Osteocyte (in vitro differentiated cells): ENCODE measurements around the gene TBC1D1. TPM values are rescaled to one million over a fixed set of nuclear protein-coding genes. Genes with fewer than 3 reads are reported as not detected.
A peak's percentile ranks its signal among the peaks of the same experiment; 100 is the strongest.

Experiments
- DNase-seq: peaks from one replicate; pipeline ENCODE4 v3.0.0; 2021; ENCODE audit warnings: mixed read lengths; ENCODE audit not compliant: unreplicated experiment; ENCODE audit errors: extremely low spot score
- H3K27ac Mint-ChIP-seq: one replicate; pipeline ENCODE4 v1.8.0; 2021; ENCODE audit warnings: mild to moderate bottlenecking, mixed read lengths; ENCODE audit not compliant: unreplicated experiment
- H3K27me3 Mint-ChIP-seq: one replicate; pipeline ENCODE4 v1.8.0; 2021; ENCODE audit warnings: mixed read lengths; ENCODE audit not compliant: unreplicated experiment
- H3K36me3 Mint-ChIP-seq: one replicate; pipeline ENCODE4 v1.8.0; 2021; ENCODE audit warnings: mixed read lengths; ENCODE audit not compliant: unreplicated experiment
- H3K4me1 Mint-ChIP-seq: one replicate; pipeline ENCODE4 v1.8.0; 2021; ENCODE audit warnings: mixed read lengths; ENCODE audit not compliant: unreplicated experiment
- H3K4me3 Mint-ChIP-seq: one replicate; pipeline ENCODE4 v1.8.0; 2021; ENCODE audit warnings: mild to moderate bottlenecking, moderate library complexity, mixed read lengths; ENCODE audit not compliant: unreplicated experiment
- H3K9me3 Mint-ChIP-seq: one replicate; pipeline ENCODE4 v1.8.0; 2021; ENCODE audit warnings: mixed read lengths; ENCODE audit not compliant: unreplicated experiment
- CTCF ChIP-seq: fragments of 200-600 bp; sonication (generic); IDR thresholded peaks from 2 replicates; pipeline ENCODE4 v1.5.0; 2021; ENCODE audit warnings: antibody characterized with exemption, mild to moderate bottlenecking, moderate library complexity
- total RNA-seq: library from RNA; stranded (reverse); gene quantifications from 2 replicates; pipeline ENCODE4 v1.2.1, GENCODE V29; 2021

TBC1D1 gene
- total RNA-seq, 1 donor from 2014 or later = 46.2 TPM

- Mint-ChIP-seq H3K36me3 (no peaks in the 10 kb centered on the region), H3K9me3 (no peaks in the 10 kb centered on the region), H3K27me3 (no peaks in the 10 kb centered on the region), H3K27ac (peak overlapping the region; percentile 3), H3K4me1 (peaks cover 18% of the 10 kb centered on the region), H3K4me3 (no peak overlapping the region)
- TF ChIP-seq CTCF = no peak
- DNase-seq = no peak
Measured at GRCh38 chr4:37989398-37990260, 98.7 kb downstream of the TBC1D1 start.

- Mint-ChIP-seq H3K36me3 (no peaks in the 10 kb centered on the region), H3K4me1 (peaks cover 23% of the 10 kb centered on the region), H3K4me3 (no peak overlapping the region), H3K27ac (no peak overlapping the region), H3K9me3 (no peaks in the 10 kb centered on the region), H3K27me3 (no peaks in the 10 kb centered on the region)
- TF ChIP-seq CTCF = no peak
- no peak for DNase-seq
Measured at GRCh38 chr4:37990731-37991245, 99.9 kb downstream of the TBC1D1 start.

GRCh38 chr4:37991623-37992410 is 100.9 kb downstream of the TBC1D1 start:
- no peaks in the 10 kb centered on the region for H3K9me3 Mint-ChIP-seq
- no peaks in the 10 kb centered on the region for H3K27me3 Mint-ChIP-seq
- no peak overlapping the region for H3K4me3 Mint-ChIP-seq
- H3K27ac Mint-ChIP-seq = no peak overlapping the region
- DNase-seq = no peak
- no peak for TF ChIP-seq CTCF
- no peaks in the 10 kb centered on the region for H3K36me3 Mint-ChIP-seq
- peaks cover 23% of the 10 kb centered on the region for H3K4me1 Mint-ChIP-seq

GRCh38 chr4:37993806-37994205 is 102.9 kb downstream of the TBC1D1 start:
- Mint-ChIP-seq H3K4me3 (no peak overlapping the region), H3K27ac (no peak overlapping the region)

More at GRCh38 chr4:37993806-37994205, 102.9 kb downstream of the TBC1D1 start:
- Mint-ChIP-seq H3K4me1 (peaks cover 20% of the 10 kb centered on the region), H3K36me3 (no peaks in the 10 kb centered on the region), H3K9me3 (no peaks in the 10 kb centered on the region), H3K27me3 (no peaks in the 10 kb centered on the region)
- DNase-seq = no peak
- no peak for TF ChIP-seq CTCF
